GM18868 (cell line): ENCODE results near the gene PLCL2.

Experiments
- ATAC-seq: cut with Tn5 transposase; IDR thresholded peaks from one replicate; pipeline ENCODE4 v1.9.1; 2021; ENCODE audit warnings: mild to moderate bottlenecking, moderate library complexity; ENCODE audit not compliant: unreplicated experiment

Gene PLCL2

GRCh38 chr3:16884748-16885592 lies at the start of gene PLCL2:
PLCL2 (plus strand) TSS chr3:16884955; CDS start chr3:16885040, 85 bp downstream.
- ATAC-seq: peak; percentile 33

GRCh38 chr3:16836505-16837237 lies 48.1 kb upstream of the PLCL2 start:
- no peak for ATAC-seq

DNA sequence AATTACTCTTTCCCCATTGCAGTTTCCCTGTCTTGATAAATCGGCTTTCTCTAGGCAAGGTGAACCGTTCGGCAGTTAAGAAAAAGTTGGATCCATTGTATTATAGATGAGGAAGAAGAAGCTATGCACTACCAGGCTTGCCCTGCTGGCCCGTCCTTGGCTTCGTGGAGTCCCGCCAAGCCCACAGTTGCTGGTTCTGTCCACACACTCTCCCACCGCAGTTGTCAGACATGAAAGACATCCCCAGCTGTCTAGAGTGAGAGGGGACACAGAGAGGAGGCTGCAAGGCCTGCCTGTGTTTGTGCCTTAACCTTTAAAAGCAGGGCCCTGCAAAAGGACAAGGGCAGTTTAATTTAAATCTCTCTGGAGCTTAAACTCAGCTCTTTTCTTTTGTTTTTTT lies 47.2 kb upstream of the PLCL2 start:
- ATAC-seq: no peak

DNA sequence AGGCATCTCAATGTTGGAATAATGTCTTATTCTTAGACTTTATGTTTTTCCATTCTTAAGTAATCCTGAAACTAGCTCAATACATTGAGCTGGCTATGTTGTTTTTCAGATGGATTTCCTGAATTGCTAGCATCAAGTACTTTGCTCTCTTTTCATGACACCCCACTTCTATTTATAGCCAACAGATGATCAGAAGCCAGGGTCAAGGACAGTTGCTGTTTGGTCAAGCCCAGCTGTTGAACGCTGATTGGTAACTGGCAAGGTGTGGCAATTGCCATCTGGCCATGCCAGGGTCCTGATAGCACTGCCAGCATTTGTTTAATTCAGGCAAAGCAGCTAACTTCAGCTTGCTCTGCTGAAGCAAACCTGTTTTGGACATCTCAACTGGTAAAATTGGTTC lies 46.2 kb upstream of the PLCL2 start:
- no peak for ATAC-seq

GRCh38 chr3:16839271-16840100 lies 45.3 kb upstream of the PLCL2 start:
- no peak for ATAC-seq

DNA sequence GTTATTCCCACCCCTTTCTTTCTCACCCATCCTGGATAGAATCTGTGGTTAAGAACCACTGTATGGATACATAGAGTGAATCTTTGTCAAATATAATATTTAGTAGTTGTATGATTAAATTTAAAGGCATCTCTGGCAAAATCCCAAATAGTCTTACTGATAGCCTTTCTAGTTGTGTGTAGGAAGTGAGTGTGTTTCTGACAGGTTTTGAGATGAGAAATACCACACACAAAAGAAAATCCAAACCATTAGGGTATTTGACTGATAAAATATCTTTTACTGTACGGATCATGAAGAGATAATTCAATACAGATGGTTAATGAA lies 44.7 kb upstream of the PLCL2 start:
- ATAC-seq: no peak

- no peak for ATAC-seq
These were observed 43.6 kb upstream of the PLCL2 start for GRCh38 chr3:16841041-16841753.

DNA sequence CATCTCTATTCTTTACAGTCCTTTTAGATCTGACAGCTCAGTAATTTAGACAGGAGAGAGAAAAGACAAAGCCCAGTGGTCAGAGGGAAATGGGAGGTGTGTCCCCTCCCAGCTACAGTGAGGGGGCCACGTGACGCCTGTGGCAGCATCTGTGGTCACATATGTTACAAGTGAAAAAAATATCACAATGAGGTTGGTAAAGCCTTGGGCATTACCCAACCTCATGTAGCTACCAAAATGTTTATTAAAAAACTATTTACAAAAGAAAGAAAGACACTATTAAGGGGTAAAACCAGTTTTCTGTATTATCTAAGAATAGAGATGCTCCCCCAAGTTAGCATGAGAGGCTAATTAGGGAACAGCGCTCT lies 42.9 kb upstream of the PLCL2 start:
- peak; percentile 64 for ATAC-seq

GRCh38 chr3:16842272-16843270 lies 42.2 kb upstream of the PLCL2 start:
- peak; percentile 86 for ATAC-seq

DNA sequence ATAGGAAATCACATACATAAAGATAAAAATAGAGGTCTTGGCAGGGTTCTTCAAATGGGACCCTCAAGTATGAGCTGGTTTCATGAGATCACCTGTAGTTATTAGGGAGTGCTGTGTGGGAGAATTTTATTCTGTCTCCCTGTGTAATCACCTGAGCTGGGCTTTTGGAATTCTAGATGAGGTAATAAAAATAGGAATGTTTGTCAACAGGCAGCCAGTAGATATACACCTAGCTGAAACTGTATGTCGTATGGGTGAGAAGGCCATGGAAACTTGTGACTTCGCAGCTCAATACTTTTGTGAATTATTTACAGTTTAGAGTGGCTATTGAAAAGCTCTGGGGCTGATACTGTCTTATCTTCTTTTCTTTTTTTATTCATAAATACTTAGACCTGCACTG lies 40.5 kb upstream of the PLCL2 start:
- no peak for ATAC-seq

DNA sequence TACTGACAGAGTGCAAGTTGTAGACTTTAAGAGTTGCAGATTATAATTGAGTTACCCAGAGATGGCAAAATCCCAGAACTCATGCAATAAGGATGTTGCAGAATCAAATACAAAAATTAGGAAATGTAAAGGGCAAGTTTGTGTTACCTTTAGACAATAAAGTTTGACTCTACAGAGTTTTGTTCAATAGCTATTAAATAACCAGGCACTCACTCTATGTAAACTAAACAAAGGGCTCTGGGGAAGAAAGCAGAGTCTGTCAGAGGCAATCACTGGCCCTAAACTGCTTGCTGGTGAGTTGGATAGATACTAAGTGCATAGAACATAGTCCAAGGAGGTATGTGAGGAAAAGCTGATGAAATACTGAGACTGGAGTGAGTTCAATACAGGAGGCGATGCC lies 40.0 kb upstream of the PLCL2 start:
- ATAC-seq: no peak

DNA sequence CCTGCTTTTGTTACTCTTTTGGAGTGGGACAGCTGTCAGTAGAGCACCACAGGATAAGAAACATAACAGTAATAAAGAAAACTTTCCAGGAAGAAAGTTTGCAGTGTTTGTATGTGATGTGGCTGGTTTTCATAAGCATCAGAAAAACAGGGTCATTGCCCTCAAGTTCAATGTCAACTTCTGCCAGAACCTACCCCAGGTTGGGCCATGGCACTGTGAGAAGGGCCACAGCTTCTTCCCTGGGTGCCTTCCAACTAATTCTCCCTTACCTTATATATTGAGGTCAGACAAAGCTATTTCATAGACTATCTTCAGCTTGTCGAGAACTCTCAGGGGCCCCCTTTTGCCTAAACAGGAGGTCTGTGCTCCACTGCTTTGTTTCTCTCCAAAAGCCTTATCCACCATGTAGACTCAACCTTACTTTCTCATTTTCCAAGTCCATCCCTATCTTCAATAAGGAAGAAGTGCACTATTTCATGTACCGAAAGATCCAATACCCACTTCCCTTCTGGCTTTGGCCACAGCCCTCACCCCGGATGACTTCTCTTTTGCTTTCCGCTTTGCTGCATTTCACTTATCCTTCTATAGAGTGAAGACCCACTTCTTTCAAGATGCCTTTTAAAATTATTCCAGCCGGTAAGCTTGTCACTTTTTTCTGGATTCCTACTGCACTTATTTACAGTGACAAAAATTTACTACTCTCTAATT lies 38.2 kb upstream of the PLCL2 start:
- ATAC-seq: no peak

DNA sequence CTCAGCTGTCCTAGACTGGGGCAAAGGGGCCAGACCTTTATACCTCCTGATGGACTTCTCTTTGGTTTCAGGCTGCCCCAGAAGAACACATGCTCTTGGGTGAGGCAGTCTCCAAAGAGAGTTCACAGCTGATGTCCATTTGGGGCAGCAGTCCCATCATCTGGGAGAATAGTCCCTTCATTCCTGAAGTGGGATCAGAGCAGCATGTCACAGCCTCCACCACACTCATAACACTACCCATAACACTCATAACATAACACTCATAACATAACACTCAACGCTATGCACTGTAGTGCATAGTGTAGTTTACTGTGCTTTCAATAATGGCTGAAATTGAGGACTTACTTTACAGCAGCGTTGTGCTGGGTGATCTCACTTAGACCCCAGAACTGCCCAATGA lies 36.7 kb upstream of the PLCL2 start:
- ATAC-seq: peak; percentile 79

DNA sequence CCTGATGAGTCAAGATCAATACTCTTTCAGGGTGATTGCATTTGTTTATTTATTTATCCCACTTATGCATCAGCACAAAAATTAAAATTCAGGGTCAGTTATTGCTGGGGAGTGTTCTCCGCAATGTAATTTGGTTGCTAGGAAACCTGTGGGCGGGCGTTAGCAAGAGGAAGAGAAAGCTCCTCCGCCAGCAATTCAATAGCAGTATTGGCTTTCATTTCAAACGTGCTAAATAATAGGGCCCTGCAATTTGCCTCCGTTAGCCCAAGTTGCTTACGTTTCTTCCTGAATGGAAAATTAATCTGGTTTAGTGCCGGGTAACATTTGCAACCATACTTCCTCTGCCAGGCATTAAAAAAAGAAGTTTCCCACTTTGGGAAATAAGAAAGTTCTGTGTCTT lies 35.5 kb upstream of the PLCL2 start:
- ATAC-seq: peak; percentile 81

- ATAC-seq: no peak
These were observed 35.0 kb upstream of the PLCL2 start for GRCh38 chr3:16849795-16850194.

DNA sequence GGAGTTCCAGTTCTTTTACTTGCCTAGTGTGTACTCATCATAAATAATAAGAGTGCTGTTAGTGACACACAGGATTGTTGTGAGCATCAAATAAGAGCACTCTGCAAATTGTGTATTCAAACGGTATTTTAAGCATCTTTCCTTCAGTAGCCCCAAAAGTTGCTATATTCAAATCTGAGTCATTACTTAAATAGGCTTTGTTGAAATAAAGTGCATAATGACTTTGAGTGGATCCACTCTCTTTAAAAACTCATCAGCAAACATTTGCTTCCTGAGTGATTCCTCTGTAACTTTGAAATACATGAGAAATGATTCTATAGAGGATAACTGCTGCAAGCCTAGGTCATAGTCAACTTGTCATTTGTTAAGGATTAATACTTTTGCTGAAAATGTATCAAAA lies 29.3 kb upstream of the PLCL2 start:
- no peak for ATAC-seq

GRCh38 chr3:16860234-16860633 lies 24.5 kb upstream of the PLCL2 start:
- no peak for ATAC-seq

DNA sequence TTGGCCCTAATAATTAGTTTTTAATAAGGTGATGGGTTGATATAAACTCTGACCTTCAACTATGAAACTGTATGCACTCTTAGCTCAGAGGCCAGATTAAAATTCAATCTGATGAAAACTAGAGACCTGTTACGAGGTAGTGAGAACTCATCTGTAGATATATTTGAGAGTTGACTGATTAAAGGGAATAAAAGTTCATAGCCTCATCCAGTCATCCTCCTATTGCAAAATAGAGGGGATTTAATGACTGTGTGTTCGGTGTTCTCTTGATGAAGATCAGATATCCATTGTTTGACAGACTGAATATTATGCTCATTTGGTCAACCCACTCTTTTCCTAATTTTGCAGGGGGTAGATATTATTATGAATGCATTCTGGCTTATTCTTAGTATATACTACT lies 23.3 kb upstream of the PLCL2 start:
- ATAC-seq: no peak
